GM21360 (cell line): ENCODE data around the gene C1orf50.
"Not testable (repeated sequence)": the region's sequence is repeated elsewhere in the genome, so short reads cannot be mapped to it uniquely, and the experiment has no call there.

ENCODE experiments used
- ATAC-seq: cut with Tn5 transposase; IDR thresholded peaks from one replicate; pipeline ENCODE4 v1.9.1; 2021; ENCODE audit warnings: mild to moderate bottlenecking, moderate library complexity; ENCODE audit not compliant: unreplicated experiment

The C1orf50 gene

DNA sequence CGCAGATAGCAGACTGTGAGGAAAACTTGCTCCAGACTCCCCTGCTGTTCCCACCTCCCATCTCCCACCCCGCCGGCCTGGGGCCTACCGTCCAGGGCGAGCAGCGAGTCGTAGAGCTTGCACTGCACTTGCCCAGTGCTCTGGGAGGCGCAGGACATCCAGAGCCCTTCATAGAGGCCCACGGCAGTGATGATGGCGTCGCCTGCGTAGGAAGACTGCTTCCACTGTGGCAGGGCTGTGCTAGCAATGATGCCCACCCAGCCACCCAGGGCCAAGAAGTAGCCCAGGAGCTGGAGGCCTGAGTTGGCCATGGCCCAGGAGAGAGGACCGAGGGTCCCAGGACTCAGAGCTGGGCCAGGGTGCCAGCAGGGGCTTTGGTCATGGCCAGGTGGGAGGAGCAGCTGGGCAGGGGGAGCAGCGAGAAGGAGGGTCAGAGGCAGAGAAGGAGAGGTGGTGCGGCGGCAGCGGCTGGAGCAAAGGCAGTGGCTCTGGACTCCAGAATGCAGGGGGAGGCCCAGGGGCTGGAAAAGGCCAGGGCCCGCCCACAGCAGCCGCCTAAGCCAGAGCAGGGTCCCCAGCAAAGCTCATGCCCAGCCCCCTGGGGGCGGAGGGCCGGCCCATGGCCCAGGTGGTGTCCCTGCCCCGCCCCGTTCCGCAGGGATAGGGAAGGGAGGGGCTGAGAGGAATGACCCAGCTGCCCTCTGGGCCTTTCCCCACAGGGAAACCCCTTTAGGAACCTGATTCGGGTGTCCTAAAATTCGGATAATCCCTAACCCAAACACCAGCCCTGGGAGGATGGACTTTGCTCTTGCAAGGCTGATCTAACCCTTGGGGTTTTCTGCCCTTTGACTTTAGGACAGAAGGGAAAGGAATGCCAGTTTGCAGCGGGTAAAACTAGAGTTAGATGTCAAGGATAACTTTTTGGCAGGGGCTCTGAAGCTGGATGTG lies 27.0 kb upstream of the C1orf50 start, which contains the start of gene CLDN19:
Gene CLDN19, minus strand, starts transcription at position 484 of the 948 bp plus-strand sequence. Its CDS starts 173 bp downstream, at position 311.
- no peak for ATAC-seq

GRCh38 chr1:42740851-42741580 lies 26.0 kb upstream of the C1orf50 start:
- ATAC-seq: no peak

DNA sequence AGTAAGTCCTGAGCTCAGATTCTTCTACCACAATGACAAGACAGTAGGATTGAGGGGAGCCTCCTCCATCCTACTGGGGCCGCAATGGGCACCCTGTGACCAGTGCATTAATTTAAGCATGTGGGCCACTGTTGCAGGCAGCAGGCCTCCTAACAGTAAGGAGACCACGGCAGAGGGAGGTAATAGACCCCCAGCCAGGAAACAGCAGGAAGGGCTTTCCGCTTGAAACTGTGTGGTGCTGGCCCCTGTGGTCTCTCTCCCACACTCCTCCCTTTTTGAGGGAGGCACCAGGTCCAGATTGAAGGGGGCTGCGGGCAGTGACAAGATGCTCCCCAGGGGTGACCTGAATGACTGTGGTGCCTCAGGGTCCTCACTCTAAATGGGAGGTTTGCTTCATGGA lies 25.3 kb upstream of the C1orf50 start:
- ATAC-seq: no peak

- no peak for ATAC-seq
Measured at GRCh38 chr1:42742141-42742540, 24.9 kb upstream of the C1orf50 start.

- ATAC-seq: no peak
Measured at GRCh38 chr1:42742617-42743316, 24.3 kb upstream of the C1orf50 start.

DNA sequence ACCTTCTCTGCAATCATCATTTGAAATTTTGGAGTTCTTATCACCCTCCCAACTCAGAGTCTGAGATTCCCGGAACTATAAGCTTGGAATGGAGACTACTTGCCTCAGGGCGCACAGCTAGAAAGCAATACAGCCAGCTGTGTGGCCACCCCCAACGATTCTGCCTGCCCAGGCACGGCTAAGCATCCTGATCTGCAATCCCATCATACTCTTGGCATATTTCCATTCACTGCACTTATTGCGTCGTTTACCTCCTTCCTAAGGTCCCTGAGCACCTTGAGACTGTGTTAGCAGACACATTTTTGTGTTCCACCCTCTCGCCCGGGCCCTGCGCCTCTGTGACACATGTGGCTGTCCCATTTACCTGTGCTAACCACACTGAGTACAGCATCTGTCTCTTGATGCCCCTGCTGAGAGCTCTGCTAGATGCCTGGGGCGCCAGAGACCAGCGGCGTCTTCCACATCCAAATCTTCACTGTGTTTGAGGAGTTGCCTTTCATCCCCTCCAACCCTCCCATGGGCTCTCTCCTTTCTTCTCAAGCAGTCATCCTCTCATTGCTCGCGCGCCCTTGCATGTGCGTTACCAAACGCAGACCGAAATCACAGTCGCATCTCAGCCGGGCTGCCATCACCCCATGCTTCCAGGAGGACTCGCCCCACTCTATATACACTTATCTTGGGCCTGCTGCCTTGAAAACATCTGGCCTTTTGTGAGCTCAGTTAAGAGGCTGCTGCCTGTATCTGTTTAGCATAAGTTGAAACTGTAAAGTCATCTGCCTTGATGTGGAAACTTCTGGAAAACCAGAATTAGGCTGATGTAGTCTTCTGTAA lies 23.5 kb upstream of the C1orf50 start:
- no peak for ATAC-seq

DNA sequence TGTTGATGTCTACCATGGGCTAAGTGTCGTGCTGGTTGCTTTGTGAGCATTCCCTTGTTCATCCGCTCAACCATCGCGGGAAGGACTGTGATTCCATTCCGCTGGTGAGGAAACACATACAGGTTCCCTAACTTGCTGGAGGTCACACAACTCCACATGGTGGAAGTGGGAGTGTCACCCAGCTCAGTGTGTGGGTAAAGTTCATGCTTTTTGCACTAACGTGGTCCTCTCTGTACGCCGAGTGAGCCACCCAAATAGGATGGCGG lies 23.0 kb upstream of the C1orf50 start:
- no peak for ATAC-seq

- no peak for ATAC-seq
Measured at GRCh38 chr1:42745851-42746250, 21.2 kb upstream of the C1orf50 start.

DNA sequence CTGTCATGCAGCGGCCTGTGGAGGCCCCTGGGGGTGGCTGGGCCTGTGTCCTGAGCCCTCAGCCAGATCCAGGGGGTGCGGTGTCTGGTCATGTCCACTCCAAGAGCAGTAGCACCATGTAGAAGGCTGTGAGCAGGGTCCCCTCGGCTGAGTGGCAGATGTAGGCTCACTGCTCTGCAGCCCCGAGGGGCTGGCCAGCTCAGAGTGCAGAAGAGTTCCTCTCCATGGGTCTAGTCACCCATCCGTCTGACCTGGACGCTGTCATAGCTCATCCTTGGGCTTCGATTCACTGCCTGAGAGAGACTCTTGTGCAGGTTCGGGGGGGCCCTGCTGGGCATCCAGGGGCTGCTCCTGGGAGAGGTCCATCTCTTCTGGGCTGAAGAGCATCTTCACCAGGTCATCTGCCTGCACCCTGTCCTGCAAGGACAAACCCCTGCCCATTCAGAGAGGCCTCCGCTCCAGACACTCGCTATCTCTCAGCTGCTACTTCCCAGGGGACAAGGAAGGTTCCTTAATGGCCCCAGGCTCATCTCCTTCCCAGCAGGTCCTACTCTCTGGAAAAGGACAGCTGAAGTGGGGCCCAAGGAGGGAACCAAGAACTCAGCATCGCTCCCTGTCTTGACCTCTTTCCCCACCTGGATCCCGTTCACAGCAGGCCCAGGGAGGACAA lies 20.5 kb upstream of the C1orf50 start:
- ATAC-seq: no peak

- no peak for ATAC-seq
Measured at GRCh38 chr1:42747125-42747524, 19.9 kb upstream of the C1orf50 start.

DNA sequence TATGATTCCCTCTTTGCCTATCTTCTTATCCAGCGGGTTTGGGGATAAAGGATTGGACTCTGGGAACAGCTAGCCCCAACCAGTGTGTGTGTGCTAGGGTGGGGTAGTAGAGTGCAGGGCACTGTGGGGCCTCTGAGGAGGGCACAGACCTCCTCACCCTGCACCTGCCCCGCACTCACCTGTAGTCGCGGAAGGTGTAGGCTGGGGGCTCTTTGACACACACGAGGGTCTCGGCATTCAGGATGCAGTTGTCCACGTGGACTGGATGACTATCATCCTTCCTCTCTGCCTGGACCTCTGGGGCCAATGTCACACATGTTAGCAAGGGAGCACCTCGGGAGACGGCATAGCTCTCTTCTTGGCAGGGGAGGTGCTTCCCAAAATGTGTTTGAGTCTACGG lies 19.0 kb upstream of the C1orf50 start:
- no peak for ATAC-seq

DNA sequence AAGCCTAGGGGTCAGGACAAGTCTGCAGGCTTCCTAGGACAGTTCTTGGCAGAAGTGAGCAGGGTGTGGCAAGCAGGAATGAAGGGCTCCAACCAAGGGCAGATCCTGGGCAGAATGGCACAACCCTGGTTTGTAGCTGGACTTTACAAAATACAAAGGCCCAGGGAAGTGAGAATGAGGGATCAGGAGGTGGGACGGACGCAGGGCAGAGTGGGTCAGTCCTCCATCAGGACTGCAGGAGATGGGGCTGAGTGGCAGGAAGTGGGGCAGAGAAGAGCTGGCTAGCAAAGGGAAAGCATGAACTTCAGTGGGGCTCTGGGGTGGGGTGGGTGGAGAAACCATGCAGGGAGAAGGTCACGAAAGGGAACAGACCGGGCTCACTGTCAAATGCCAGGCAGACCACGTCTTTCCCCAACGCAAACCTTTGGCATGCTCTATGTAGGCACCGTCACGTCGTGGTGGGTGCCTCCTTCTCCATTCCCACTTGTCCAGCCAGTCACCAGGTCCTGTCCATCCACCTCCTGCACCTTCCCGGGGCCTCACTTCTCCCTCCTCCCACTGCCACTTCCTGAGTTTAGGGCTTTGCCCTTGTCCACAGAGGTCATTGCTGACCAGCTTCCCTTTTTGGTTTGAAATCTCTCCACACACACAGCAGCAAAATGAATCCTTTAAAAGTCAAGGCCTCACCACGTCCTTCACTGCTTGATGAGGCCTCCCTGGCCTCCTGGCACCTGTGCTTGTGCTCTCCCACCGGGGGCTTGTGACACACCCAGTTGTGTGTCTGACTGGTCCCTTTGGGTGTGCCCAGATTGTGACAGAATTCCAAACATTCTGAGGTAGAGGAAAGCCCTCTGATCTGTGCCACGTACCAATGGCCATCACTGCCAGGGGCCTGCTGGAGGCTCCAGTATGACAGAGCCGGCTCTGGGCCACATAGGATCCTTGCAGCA lies 18.3 kb upstream of the C1orf50 start:
- ATAC-seq: no peak

GRCh38 chr1:42750041-42750440 lies 17.0 kb upstream of the C1orf50 start:
- ATAC-seq: no peak

DNA sequence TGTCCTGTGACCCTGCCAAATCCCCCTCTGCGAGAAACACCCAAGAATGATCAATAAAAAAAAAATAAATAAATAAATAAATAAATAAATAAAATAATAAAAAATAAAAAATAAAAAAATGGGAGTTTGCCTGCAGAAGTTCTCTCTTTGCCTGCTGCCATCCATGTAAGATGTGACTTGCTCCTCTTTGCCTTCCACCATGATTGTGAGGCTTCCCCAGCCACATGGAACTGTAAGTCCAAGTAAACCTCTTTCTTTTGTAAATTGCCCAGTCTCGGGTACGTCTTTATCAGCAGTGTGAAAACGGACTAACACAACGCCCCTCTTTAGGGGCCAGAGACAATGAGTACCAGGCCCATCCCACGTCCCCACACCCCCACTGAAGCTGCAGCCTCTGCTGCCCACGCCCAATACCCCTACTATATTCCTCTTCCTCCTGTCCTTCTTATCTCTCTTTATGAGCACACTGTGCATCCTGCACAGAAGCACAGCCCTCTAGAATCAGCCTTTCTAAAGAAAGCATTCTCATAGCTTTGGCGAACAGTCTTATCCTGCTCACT lies 15.5 kb upstream of the C1orf50 start:
- ATAC-seq: not testable (repeated sequence)

DNA sequence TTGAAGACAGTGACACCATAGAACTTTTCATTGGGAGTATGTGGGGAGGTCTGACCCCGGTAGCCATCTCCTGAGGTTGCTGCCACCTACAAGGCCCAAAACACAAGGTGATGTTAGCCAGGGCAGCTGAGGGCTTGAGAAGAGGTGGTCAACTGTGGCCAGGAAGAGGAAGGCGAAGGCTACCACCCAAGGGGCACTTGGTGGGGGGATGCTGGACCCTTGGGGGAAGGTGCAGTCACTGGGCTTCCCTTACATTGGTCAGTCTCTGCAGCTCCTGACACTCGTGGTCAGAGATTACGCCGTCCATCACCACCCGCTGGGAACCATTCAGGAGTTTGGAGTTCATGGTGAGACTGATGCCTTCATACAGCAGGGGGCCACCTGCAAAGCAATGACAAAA lies 14.8 kb upstream of the C1orf50 start:
- no peak for ATAC-seq

- no peak for ATAC-seq
Measured at GRCh38 chr1:42753070-42753469, 14.0 kb upstream of the C1orf50 start.

- no peak for ATAC-seq
Measured at GRCh38 chr1:42756956-42757891, 9.8 kb upstream of the C1orf50 start.

GRCh38 chr1:42757892-42758275 lies 9.2 kb upstream of the C1orf50 start:
- ATAC-seq: no peak
